Measurements from ENCODE around the gene NEK6.

DNA sequence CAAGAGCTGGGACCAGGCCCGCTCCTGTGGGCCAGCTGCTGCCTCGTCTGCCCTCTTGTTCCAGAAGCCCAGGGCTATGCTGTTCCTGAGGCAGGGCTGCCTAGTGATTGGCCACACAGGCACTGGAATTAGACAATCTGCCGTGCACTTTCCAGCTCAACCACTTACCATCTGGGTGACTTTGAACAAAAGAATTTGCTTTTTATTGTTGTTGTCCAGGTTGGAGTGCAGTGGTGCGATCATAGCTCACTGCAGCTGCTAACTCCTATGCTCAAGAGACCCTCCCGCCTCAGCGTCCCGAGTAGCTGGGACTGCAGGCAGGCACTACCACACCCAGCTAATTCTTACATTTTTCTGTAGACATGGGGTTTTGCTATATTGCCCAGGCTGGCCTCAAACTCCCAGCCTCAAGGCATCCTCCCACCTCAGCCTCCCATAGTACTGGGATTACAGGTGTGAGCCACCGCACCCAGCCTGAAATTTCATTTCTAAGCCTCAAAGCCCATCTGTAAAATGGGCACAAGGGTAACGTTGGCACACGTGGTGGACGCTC is 1.2 kb upstream of the NEK6 start:
- TF ChIP-seq, protein P1, sequence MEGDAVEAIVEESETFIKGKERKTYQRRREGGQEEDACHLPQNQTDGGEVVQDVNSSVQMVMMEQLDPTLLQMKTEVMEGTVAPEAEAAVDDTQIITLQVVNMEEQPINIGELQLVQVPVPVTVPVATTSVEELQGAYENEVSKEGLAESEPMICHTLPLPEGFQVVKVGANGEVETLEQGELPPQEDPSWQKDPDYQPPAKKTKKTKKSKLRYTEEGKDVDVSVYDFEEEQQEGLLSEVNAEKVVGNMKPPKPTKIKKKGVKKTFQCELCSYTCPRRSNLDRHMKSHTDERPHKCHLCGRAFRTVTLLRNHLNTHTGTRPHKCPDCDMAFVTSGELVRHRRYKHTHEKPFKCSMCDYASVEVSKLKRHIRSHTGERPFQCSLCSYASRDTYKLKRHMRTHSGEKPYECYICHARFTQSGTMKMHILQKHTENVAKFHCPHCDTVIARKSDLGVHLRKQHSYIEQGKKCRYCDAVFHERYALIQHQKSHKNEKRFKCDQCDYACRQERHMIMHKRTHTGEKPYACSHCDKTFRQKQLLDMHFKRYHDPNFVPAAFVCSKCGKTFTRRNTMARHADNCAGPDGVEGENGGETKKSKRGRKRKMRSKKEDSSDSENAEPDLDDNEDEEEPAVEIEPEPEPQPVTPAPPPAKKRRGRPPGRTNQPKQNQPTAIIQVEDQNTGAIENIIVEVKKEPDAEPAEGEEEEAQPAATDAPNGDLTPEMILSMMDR (IDR thresholded peaks at IDR 0.05): no peak
- no peak for TF ChIP-seq POLR2A (IDR thresholded peaks at IDR 0.05)

Measured in esophagus squamous epithelium (tissue), 4 donors.